Stomach (tissue), 9 donors: Measurements from ENCODE around the gene MEX3A. TPM values are rescaled to one million over a fixed set of nuclear protein-coding genes. Genes with fewer than 3 reads are reported as not detected.

Experiments used
- DNase-seq, 2 donors: peaks; one replicate each; pipeline versions ENCODE4 v3.0.0 to v3.0.0-alpha.2; 2013 to 2019
- H3K27ac ChIP-seq, 5 donors: fragments of 200-600 bp in 4 of 5; sonication (generic) in 4 of 5; one replicate each; pipeline ENCODE4 v1.5.1; 2013 to 2019; ENCODE audit warnings: mild to moderate bottlenecking in 1 of 5, moderate library complexity in 1 of 5
- H3K27me3 ChIP-seq, 3 donors: fragments of 200-600 bp; sonication (generic); one replicate each; pipeline ENCODE4 v1.5.1; 2017 to 2019; ENCODE audit warnings: mixed run types in 1 of 3
- H3K36me3 ChIP-seq, 4 donors: fragments of 200-600 bp; sonication (generic); 1 replicate in 3 of 4; 2 replicates in 1 of 4; pipeline ENCODE4 v1.5.1; 2016 to 2019
- H3K4me1 ChIP-seq, 4 donors: fragments of 200-600 bp; sonication (generic); one replicate each; pipeline ENCODE4 v1.5.1; 2016 to 2019
- H3K4me3 ChIP-seq, 4 donors: fragments of 200-600 bp; sonication (generic) in 3 of 4; one replicate each; pipeline ENCODE4 v1.5.1; 2016 to 2019; ENCODE audit warnings: mild to moderate bottlenecking in 1 of 4
- H3K9me3 ChIP-seq, 4 donors: fragments of 200-600 bp; sonication (generic); one replicate each; pipeline ENCODE4 v1.5.1; 2016 to 2019
- CTCF ChIP-seq, 7 experiments: fragments of 450-650 bp in 4 of 7; fragments of 200-600 bp in 3 of 7; sonication (generic) in 3 of 7; IDR thresholded peaks; one replicate each; pipeline ENCODE4 v1.5.1; 2016 to 2019; ENCODE audit warnings: antibody characterized with exemption in 7 of 7, control low read depth in 2 of 7, mild to moderate bottlenecking in 1 of 7
- EP300 ChIP-seq: sonication (generic); formaldehyde crosslinking; IDR thresholded peaks from one replicate; pipeline ENCODE4 v1.6.1; 2017; ENCODE audit warnings: antibody characterized with exemption
- POLR2A ChIP-seq, 4 donors: fragments of 450-650 bp; IDR thresholded peaks; one replicate each; pipeline ENCODE4 v1.6.1; 2016; ENCODE audit warnings: antibody characterized with exemption in 4 of 4, control low read depth in 2 of 4, mild to moderate bottlenecking in 1 of 4, moderate library complexity in 1 of 4
- POLR2AphosphoS5 ChIP-seq, 3 donors: sonication (generic); formaldehyde crosslinking; IDR thresholded peaks; one replicate each; pipeline ENCODE4 v1.6.1; 2016; ENCODE audit warnings: antibody characterized with exemption in 3 of 3
- WGBS, 5 donors: extraction: QIAGEN DNeasy Blood & Tissue Kit in 3 of 5; methylation state at CpG; one replicate each; pipeline versions ENCODE4 v1.1.5 to v1.1.7; 2013 to 2018; 5-methylcytosine and 5-hydroxymethylcytosine counted together
- intact Hi-C: fragments of 100-400 bp; cut with DNase I; formaldehyde crosslinking; loops from one replicate; pipeline ENCODE4 v1.15.1; 2023; ENCODE audit warnings: low total_unique reads
- polyA plus RNA-seq, 3 donors: library from polyadenylated mRNA; stranded (reverse); fragments of 200-250 nt; gene quantifications; one replicate each; pipeline ENCODE4 v1.2.3, GENCODE V29; 2013
- total RNA-seq, 5 donors: library from RNA; depleted of rRNA; stranded (reverse); fragments of >200 nt; gene quantifications; one replicate each; pipeline versions ENCODE4 v1.1.0 to v1.2.3, GENCODE V29; 2014 to 2016
- donor health status: healthy with polysubstance abuse.
- donor health status: Bipolar disorder and iron deficiency.
- donor health status: healthy.

Gene MEX3A
- total and polyA plus RNA-seq, 8 donors = 0.25 to 11.0 (median 1.5) TPM; not detected in 3

DNA sequence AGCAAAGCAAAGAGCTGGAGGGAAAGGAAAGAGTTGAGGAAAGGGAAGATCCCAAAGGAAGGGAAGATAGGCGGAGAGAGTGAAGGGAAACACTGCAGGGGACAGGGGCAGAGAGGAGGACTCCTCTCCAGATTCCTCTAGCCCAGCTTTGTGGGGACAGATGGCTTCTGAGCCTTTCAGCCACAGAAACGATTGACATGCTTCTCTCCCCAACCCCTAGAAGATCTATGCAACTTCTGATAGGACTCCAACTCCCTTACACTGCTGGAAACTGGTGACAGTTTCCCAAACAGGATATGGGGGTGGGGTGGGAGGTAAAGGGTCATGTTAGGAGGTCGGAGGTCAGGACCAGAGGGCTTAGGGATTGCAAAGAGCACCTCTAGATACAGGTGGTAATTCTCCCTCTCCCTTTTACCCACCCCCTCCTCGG lies 6.5 kb downstream of the MEX3A start:
- TF ChIP-seq CTCF (IDR thresholded peaks at IDR 0.05) (no peak), POLR2AphosphoS5 (IDR thresholded peaks at IDR 0.05) (no peak)
- Histone ChIP-seq H3K27ac (no peak overlapping the region), H3K4me3 (peak overlapping the region; percentile 39 to 52 (median 47)), H3K9me3 (no peaks in the 10 kb centered on the region), H3K36me3 (peaks cover 5 to 21% (median 10%) of the 10 kb centered on the region in 4 donors), H3K27me3 (peaks cover 0 to 3% (median 0%) of the 10 kb centered on the region in 3 donors), H3K4me1 (peaks cover 0 to 28% (median 9%) of the 10 kb centered on the region in 4 donors)
- intact Hi-C loops = no loop called here
- WGBS, 5 donors = 60 to 75% (median 68%) methylated on average over 3 to 4 of the region's 4 CpGs
- no peak for DNase-seq

DNA sequence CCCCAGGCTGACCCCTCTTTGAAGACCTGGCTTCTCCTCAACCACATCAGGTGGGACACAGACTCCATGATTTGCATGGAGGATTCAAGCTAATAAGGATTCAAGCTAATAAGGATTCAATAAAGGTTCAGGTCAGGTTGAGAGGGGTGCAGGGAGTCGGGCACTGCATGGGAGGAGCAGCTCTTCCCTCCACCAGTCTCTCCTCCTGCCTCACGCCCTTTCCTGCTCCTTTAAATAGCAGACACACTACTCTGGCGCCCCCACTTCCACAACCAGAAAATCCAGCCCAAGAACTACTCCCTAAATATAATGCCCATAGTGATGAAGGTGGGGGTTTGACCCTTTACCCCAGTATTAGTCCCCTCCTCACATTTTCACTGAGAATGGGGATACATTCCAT lies 7.1 kb downstream of the MEX3A start:
- peaks cover 0 to 9% (median 0%) of the 10 kb centered on the region in 3 donors for H3K27me3 ChIP-seq
- no peak overlapping the region for H3K4me3 ChIP-seq
- no peak for DNase-seq
- 34 to 52% (median 45%) methylated on average over 3 of the region's 3 CpGs for WGBS, 5 donors
- H3K27ac ChIP-seq = no peak overlapping the region
- H3K9me3 ChIP-seq = no peaks in the 10 kb centered on the region
- peaks cover 5 to 27% (median 17%) of the 10 kb centered on the region in 4 donors for H3K36me3 ChIP-seq
- intact Hi-C loops = no loop called here
- TF ChIP-seq CTCF (IDR thresholded peaks at IDR 0.05) (no peak), POLR2AphosphoS5 (IDR thresholded peaks at IDR 0.05) (no peak), EP300 (no peak), POLR2A (IDR thresholded peaks at IDR 0.05) (no peak)
- peaks cover 0 to 28% (median 9%) of the 10 kb centered on the region in 4 donors for H3K4me1 ChIP-seq

GRCh38 chr1:156074661-156075060 lies 7.6 kb downstream of the MEX3A start:
- no peak for TF ChIP-seq POLR2A (IDR thresholded peaks at IDR 0.05)
- no peak for TF ChIP-seq EP300
- TF ChIP-seq POLR2AphosphoS5 (IDR thresholded peaks at IDR 0.05) = no peak
- no peak for TF ChIP-seq CTCF (IDR thresholded peaks at IDR 0.05)
- Histone ChIP-seq H3K36me3 (peaks cover 5 to 32% (median 22%) of the 10 kb centered on the region in 4 donors), H3K27me3 (peaks cover 0 to 11% (median 0%) of the 10 kb centered on the region in 3 donors), H3K27ac (no peak overlapping the region), H3K4me1 (peaks cover 0 to 28% (median 9%) of the 10 kb centered on the region in 4 donors), H3K4me3 (no peak overlapping the region), H3K9me3 (no peaks in the 10 kb centered on the region)
- intact Hi-C loops = no loop called here
- DNase-seq = no peak
- 54 to 66% (median 58%) methylated on average over 7 to 8 of the region's 8 CpGs for WGBS, 5 donors

DNA sequence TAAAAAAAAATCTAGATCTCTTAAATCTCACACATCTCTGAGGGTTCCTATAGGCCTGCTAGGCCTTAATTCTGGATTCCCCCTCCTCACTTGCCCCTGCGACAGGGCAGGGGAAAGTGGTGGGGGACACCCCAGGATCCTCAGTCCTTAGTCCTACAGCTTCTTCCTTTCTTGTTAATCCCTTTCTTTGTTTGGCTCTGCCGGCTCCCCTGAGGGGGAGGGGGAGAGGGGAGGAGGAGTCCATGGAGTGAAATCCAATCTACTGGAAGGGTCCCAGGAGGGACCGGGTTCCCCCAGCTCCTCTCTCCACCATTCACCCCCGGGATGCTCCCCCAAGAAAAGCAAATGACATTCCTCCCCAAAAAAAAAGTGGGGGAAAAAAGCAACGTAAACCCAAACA lies 8.5 kb downstream of the MEX3A start:
- peaks cover 0 to 11% (median 0%) of the 10 kb centered on the region in 3 donors for H3K27me3 ChIP-seq
- H3K9me3 ChIP-seq = no peaks in the 10 kb centered on the region
- intact Hi-C loops = no loop called here
- peaks cover 5 to 42% (median 27%) of the 10 kb centered on the region in 4 donors for H3K36me3 ChIP-seq
- 55 to 67% (median 59%) methylated on average over 5 of the region's 5 CpGs for WGBS, 5 donors
- H3K4me3 ChIP-seq = no peak overlapping the region
- TF ChIP-seq POLR2AphosphoS5 (IDR thresholded peaks at IDR 0.05) = no peak
- no peak for TF ChIP-seq CTCF (IDR thresholded peaks at IDR 0.05)
- no peak for TF ChIP-seq POLR2A (IDR thresholded peaks at IDR 0.05)
- no peak for TF ChIP-seq EP300
- peaks cover 0 to 28% (median 9%) of the 10 kb centered on the region in 4 donors for H3K4me1 ChIP-seq
- no peak for DNase-seq
- no peak overlapping the region for H3K27ac ChIP-seq
